BE2C (cell line): ENCODE results near the gene RRAS2.

Experiments
- DNase-seq: peaks from one replicate; pipeline ENCODE4 v3.0.0-alpha.2; 2020
- H3K27me3 ChIP-seq: fragments of 250-450 bp; sonication (Bioruptor Pico); 2 replicates; pipeline ENCODE4 v1.5.1; 2020; ENCODE audit warnings: mild to moderate bottlenecking
- H3K36me3 ChIP-seq: fragments of 250-450 bp; sonication (Bioruptor Pico); 2 replicates; pipeline ENCODE4 v1.5.1; 2020; ENCODE audit warnings: mild to moderate bottlenecking
- H3K4me1 ChIP-seq: fragments of 250-450 bp; sonication (Bioruptor Pico); 2 replicates; pipeline ENCODE4 v1.5.1; 2020
- H3K4me3 ChIP-seq: 2 replicates; pipeline ENCODE4 v1.5.1; 2011; ENCODE audit warnings: low read depth, low read length
- H3K9me3 ChIP-seq: fragments of 250-450 bp; sonication (Bioruptor Pico); 2 replicates; pipeline ENCODE4 v1.5.1; 2020
- CTCF ChIP-seq: IDR thresholded peaks from 2 replicates; pipeline ENCODE4 v1.5.1; 2012; ENCODE audit warnings: mild to moderate bottlenecking, low read depth, low read length

Gene RRAS2

DNA sequence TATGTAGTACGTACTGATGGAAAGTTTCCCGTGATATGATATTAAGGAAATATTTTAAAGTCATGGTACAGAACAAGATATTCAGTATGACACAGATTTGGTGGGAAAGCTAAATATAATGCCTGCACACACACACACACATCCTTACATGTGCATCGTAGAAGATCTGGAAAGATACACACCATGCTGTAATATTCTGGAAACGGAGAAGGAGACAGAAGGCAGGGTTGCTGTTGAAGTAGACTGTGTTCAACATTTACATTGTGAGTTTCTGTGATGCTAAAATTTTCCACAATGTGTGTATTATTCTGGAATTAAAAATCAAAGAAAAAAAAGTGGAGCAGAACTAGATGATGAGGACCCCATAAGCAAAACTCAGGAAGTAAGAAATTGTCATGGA lies 118.0 kb downstream of the RRAS2 start:
- H3K4me1 ChIP-seq = no peaks in the 10 kb centered on the region
- no peak for TF ChIP-seq CTCF

GRCh38 chr11:14240221-14240620 lies 118.8 kb downstream of the RRAS2 start:
- Histone ChIP-seq H3K4me1 (no peaks in the 10 kb centered on the region), H3K9me3 (no peaks in the 10 kb centered on the region), H3K4me3 (no peak overlapping the region), H3K27me3 (no peaks in the 10 kb centered on the region), H3K36me3 (no peaks in the 10 kb centered on the region)
- no peak for TF ChIP-seq CTCF
- no peak for DNase-seq

More for the DNA sequence above, 118.0 kb downstream of the RRAS2 start:
- no peak for DNase-seq
- H3K4me3 ChIP-seq = no peak overlapping the region
- no peaks in the 10 kb centered on the region for H3K36me3 ChIP-seq
- no peaks in the 10 kb centered on the region for H3K9me3 ChIP-seq
- no peaks in the 10 kb centered on the region for H3K27me3 ChIP-seq

DNA sequence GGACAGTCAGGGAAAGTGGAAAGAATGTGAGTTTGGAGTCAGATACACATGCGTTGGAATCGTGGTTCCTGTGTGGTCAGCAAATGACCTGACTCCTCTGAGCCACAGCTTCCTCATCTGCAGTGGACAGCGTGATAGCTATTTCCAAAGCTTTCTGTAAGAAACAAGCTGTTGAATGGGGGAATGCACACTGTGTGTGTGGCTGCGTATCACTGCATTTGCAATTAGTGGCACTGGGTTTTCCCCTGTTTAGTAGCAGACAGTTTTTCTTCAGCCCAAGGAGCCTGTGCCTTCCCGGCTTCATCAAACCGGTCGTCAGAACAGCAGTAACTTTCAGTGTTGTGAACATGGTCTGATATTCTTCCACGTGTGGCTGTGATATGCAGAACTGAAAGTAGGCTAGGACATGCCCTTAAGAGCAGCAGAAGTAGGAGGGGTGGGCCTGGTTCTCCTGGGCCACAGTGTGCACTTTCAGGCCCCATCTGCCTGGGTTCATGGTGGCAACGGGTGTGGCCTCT lies 121.5 kb downstream of the RRAS2 start:
- no peaks in the 10 kb centered on the region for H3K9me3 ChIP-seq
- no peaks in the 10 kb centered on the region for H3K36me3 ChIP-seq
- H3K4me1 ChIP-seq = no peaks in the 10 kb centered on the region
- H3K27me3 ChIP-seq = no peaks in the 10 kb centered on the region
- H3K4me3 ChIP-seq = no peak overlapping the region
- TF ChIP-seq CTCF = no peak
- DNase-seq = no peak

- no peak for TF ChIP-seq CTCF
- Histone ChIP-seq H3K27me3 (no peaks in the 10 kb centered on the region), H3K4me1 (no peaks in the 10 kb centered on the region), H3K4me3 (no peak overlapping the region), H3K36me3 (no peaks in the 10 kb centered on the region), H3K9me3 (no peaks in the 10 kb centered on the region)
- DNase-seq = no peak
Measured at GRCh38 chr11:14235701-14236100, 123.3 kb downstream of the RRAS2 start.

- Histone ChIP-seq H3K4me1 (no peaks in the 10 kb centered on the region), H3K36me3 (no peaks in the 10 kb centered on the region), H3K27me3 (0 out of 2 replicates have a peak, but pooled peaks cover 3% of the 10 kb centered on the region), H3K9me3 (no peaks in the 10 kb centered on the region), H3K4me3 (no peak overlapping the region)
- TF ChIP-seq CTCF = no peak
- no peak for DNase-seq
Measured at GRCh38 chr11:14234446-14234845, 124.5 kb downstream of the RRAS2 start.

GRCh38 chr11:14232652-14233051 lies 126.3 kb downstream of the RRAS2 start:
- no peak for DNase-seq
- 0 out of 2 replicates have a peak, but pooled peaks cover 3% of the 10 kb centered on the region for H3K27me3 ChIP-seq
- no peaks in the 10 kb centered on the region for H3K9me3 ChIP-seq

More at GRCh38 chr11:14232652-14233051, 126.3 kb downstream of the RRAS2 start:
- no peaks in the 10 kb centered on the region for H3K36me3 ChIP-seq
- peak; percentile 31 for TF ChIP-seq CTCF
- no peak overlapping the region for H3K4me3 ChIP-seq
- H3K4me1 ChIP-seq = no peaks in the 10 kb centered on the region
